ENCODE data around the gene GALNT7. TPM values are rescaled to one million over a fixed set of nuclear protein-coding genes. Genes with fewer than 3 reads are reported as not detected.

GALNT7 gene
- total RNA-seq, 1 experiment from 2014 or later, result 28.9 TPM

DNA sequence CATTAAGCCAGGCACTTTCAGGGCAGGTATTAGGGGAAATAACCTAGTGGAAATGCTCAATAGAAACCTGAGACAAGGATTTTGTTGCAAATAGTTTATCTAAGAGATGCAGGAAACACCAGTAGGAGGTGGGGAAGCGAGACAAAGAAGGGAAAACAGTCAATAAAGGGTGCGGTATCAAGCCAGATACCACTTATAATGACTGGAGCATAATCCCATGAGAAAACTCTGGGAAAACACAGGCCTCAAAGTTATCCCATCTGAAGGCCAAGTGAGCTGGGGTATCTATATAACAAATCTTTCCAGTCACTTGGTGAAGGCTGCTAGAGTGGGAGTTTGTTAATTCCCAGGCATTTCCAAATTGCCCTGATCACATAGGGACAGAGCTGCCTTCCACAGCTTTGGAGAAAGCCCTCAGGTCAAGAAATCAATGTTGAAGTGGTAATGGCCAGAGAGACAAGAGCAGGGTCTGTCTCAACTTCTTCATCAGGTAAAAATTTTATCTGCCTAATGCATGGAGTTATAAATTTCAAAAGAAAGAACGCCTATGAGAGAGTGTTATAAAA is 175.3 kb downstream of the GALNT7 start:
- no peak for DNase-seq
- no peaks in the 10 kb centered on the region for H3K27me3 ChIP-seq (ENCODE audit: low read length)
- no peak overlapping the region for H3K4me3 ChIP-seq (ENCODE audit: low read length)
- H2AFZ ChIP-seq (ENCODE audit: low read length), result no peak overlapping the region
- H3K4me1 ChIP-seq (ENCODE audit: low read length), result no peaks in the 10 kb centered on the region
- no peaks in the 10 kb centered on the region for H3K79me2 ChIP-seq (ENCODE audit: low read length)
- H3K36me3 ChIP-seq (ENCODE audit: insufficient read depth, low read length), result no peaks in the 10 kb centered on the region
- no peaks in the 10 kb centered on the region for H3K9me2 ChIP-seq (replicated peaks; ENCODE audit: insufficient read depth, low read length)
- no peaks in the 10 kb centered on the region for H4K20me1 ChIP-seq (ENCODE audit: insufficient read depth, low read depth, low read length)
- H3K9me3 ChIP-seq (ENCODE audit: low read length), result no peaks in the 10 kb centered on the region
- no peak overlapping the region for H3K4me2 ChIP-seq (ENCODE audit: low read depth, low read length, poor library complexity, severe bottlenecking)
- no peak overlapping the region for H3K27ac ChIP-seq (ENCODE audit: low read length)
- H3K9ac ChIP-seq (ENCODE audit: low read length), result no peak overlapping the region

DNA sequence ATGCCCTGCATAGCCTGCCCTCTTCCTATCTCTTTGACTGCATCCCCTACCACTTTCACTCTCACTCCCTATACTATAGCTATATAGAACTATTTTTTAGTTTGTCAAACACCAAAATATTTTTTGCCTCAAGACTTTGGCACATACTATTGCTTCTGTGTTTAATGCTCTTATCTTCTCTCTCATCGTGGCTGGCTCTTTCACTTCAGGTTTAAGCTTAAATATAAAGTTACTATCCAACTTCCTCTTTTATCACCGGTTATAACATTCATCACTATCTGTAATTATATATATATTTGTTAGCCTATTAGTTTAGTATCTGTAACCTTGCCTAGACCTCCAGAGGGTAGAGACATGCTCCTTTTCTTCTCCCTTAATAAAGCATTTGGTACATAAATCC is 177.0 kb downstream of the GALNT7 start:
- Histone ChIP-seq H3K27ac (ENCODE audit: low read length) (no peak overlapping the region), H3K4me2 (ENCODE audit: low read depth, low read length, poor library complexity, severe bottlenecking) (no peak overlapping the region), H3K9me2 (replicated peaks; ENCODE audit: insufficient read depth, low read length) (no peaks in the 10 kb centered on the region), H3K4me3 (ENCODE audit: low read length) (no peak overlapping the region), H3K9me3 (ENCODE audit: low read length) (no peaks in the 10 kb centered on the region), H3K9ac (ENCODE audit: low read length) (no peak overlapping the region), H3K36me3 (ENCODE audit: insufficient read depth, low read length) (no peaks in the 10 kb centered on the region), H4K20me1 (ENCODE audit: insufficient read depth, low read depth, low read length) (no peaks in the 10 kb centered on the region), H3K4me1 (ENCODE audit: low read length) (no peaks in the 10 kb centered on the region), H3K79me2 (ENCODE audit: low read length) (no peaks in the 10 kb centered on the region), H3K27me3 (ENCODE audit: low read length) (no peaks in the 10 kb centered on the region), H2AFZ (ENCODE audit: low read length) (no peak overlapping the region)
- DNase-seq, result no peak

DNA sequence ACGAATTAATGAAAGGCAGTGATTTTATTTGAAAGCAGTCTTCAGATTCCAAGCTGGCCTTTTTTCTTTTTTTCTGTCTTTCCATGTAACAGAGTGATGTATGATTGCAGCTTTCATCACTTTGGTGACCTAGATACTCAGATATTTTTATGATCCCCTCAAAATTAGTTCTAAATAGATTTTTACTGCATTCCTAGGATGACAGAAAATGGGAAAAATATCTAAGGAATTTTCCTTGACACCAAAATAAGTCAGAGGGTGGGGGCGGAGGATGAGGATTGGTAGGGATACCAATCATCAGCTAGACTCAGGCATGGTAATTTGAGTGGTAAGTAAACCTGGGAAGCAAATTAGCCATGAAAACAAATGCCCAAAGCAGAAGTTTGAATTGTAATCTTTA is 177.5 kb downstream of the GALNT7 start:
- DNase-seq, result no peak

DNA sequence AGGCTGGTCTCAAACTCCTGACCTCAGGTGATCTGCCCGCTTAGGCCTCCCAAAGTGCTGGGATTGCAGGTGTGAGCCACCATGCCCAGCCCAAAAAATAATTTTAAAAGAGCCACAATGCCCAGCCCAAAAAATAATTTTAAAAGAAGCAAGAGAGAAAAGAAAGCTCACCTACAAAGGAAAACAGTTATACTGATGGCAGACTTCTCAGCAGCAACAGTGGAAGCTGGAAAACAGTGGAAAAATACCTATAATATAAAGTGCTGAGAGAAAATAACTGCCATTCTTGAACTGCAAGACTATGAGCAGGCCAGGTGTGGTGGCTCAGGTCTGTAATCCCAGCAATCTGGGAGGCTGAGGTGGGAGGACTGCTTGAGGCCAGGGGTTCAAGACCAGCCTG is 178.9 kb downstream of the GALNT7 start:
- Histone ChIP-seq H3K27me3 (ENCODE audit: low read length) (no peaks in the 10 kb centered on the region), H3K36me3 (ENCODE audit: insufficient read depth, low read length) (no peaks in the 10 kb centered on the region), H2AFZ (ENCODE audit: low read length) (no peak overlapping the region), H3K27ac (ENCODE audit: low read length) (no peak overlapping the region), H3K9me2 (replicated peaks; ENCODE audit: insufficient read depth, low read length) (no peaks in the 10 kb centered on the region), H3K4me1 (ENCODE audit: low read length) (no peaks in the 10 kb centered on the region), H3K4me3 (ENCODE audit: low read length) (no peak overlapping the region), H3K9me3 (ENCODE audit: low read length) (no peaks in the 10 kb centered on the region), H3K9ac (ENCODE audit: low read length) (no peak overlapping the region), H3K4me2 (ENCODE audit: low read depth, low read length, poor library complexity, severe bottlenecking) (no peak overlapping the region), H4K20me1 (ENCODE audit: insufficient read depth, low read depth, low read length) (no peaks in the 10 kb centered on the region), H3K79me2 (ENCODE audit: low read length) (no peaks in the 10 kb centered on the region)
- DNase-seq, result no peak

More for the DNA sequence above, 177.5 kb downstream of the GALNT7 start:
- H3K79me2 ChIP-seq (ENCODE audit: low read length), result no peaks in the 10 kb centered on the region
- H3K27me3 ChIP-seq (ENCODE audit: low read length), result no peaks in the 10 kb centered on the region
- H3K9me2 ChIP-seq (replicated peaks; ENCODE audit: insufficient read depth, low read length), result no peaks in the 10 kb centered on the region
- no peaks in the 10 kb centered on the region for H3K36me3 ChIP-seq (ENCODE audit: insufficient read depth, low read length)
- no peaks in the 10 kb centered on the region for H3K4me1 ChIP-seq (ENCODE audit: low read length)
- no peak overlapping the region for H2AFZ ChIP-seq (ENCODE audit: low read length)
- no peak overlapping the region for H3K9ac ChIP-seq (ENCODE audit: low read length)
- no peaks in the 10 kb centered on the region for H4K20me1 ChIP-seq (ENCODE audit: insufficient read depth, low read depth, low read length)
- H3K9me3 ChIP-seq (ENCODE audit: low read length), result no peaks in the 10 kb centered on the region
- no peak overlapping the region for H3K4me2 ChIP-seq (ENCODE audit: low read depth, low read length, poor library complexity, severe bottlenecking)
- H3K27ac ChIP-seq (ENCODE audit: low read length), result no peak overlapping the region
- no peak overlapping the region for H3K4me3 ChIP-seq (ENCODE audit: low read length)

DNA sequence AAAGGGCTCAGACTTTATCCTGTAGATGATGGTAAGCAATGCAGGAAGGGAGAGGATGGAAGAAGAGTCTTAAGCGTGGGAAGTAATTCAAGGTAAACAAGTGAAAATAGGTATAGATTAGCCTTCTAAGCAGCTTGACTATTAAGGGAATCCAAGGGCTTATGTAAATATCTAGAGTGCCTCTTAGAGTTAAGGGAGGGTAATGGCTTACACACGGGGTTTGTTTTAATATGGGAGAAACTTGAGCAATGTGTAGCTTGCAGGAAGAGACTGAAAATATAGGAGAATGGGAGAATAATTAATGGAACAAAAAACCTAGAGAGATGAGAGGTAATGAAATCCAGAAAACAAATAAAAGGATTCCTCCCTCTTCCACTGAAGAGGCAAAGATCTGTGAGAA is 189.3 kb downstream of the GALNT7 start:
- H3K79me2 ChIP-seq (ENCODE audit: low read length), result no peaks in the 10 kb centered on the region
- no peak overlapping the region for H3K27ac ChIP-seq (ENCODE audit: low read length)
- no peak overlapping the region for H3K9ac ChIP-seq (ENCODE audit: low read length)
- no peaks in the 10 kb centered on the region for H3K9me2 ChIP-seq (replicated peaks; ENCODE audit: insufficient read depth, low read length)
- no peak overlapping the region for H3K4me2 ChIP-seq (ENCODE audit: low read depth, low read length, poor library complexity, severe bottlenecking)
- H4K20me1 ChIP-seq (ENCODE audit: insufficient read depth, low read depth, low read length), result no peaks in the 10 kb centered on the region
- no peak overlapping the region for H3K4me3 ChIP-seq (ENCODE audit: low read length)
- DNase-seq, result no peak
- H3K27me3 ChIP-seq (ENCODE audit: low read length), result no peaks in the 10 kb centered on the region
- no peak overlapping the region for H2AFZ ChIP-seq (ENCODE audit: low read length)
- H3K36me3 ChIP-seq (ENCODE audit: insufficient read depth, low read length), result no peaks in the 10 kb centered on the region
- H3K9me3 ChIP-seq (ENCODE audit: low read length), result no peaks in the 10 kb centered on the region
- peaks cover 6% of the 10 kb centered on the region for H3K4me1 ChIP-seq (ENCODE audit: low read length)

DNA sequence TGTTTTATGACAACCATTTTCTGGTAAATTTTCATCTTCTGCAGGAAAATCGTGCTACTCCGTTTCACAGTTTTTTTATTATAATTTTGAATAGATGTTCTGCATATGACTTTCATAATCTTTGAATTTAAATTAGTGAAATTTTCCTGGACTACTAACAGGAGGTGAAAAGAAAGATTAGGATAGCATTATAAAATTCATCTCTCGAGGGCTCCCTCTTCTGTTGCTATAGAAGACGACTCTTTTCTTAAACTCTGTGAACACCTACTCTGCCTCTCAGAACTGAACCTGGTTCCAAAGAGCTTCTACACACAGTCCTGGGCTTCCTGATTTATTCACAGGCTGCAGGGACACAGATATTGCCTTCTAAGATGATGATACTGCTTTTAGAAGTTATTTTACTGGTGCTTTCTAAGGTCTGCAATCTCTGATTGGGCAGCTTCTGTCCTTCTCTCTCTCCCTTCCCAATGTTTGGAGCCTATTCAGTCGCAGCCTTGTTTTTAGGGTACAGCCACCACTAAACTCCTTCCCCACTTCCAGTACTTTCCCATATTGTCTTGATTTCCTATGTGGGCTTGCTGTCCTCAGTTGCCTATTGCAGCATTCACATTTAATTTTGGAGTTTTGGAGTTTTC is 192.1 kb downstream of the GALNT7 start:
- Histone ChIP-seq H3K79me2 (ENCODE audit: low read length) (no peaks in the 10 kb centered on the region), H3K36me3 (ENCODE audit: insufficient read depth, low read length) (no peaks in the 10 kb centered on the region), H4K20me1 (ENCODE audit: insufficient read depth, low read depth, low read length) (no peaks in the 10 kb centered on the region), H3K9me2 (replicated peaks; ENCODE audit: insufficient read depth, low read length) (no peaks in the 10 kb centered on the region), H3K4me1 (ENCODE audit: low read length) (peaks cover 6% of the 10 kb centered on the region), H3K4me3 (ENCODE audit: low read length) (no peak overlapping the region), H2AFZ (ENCODE audit: low read length) (no peak overlapping the region), H3K9me3 (ENCODE audit: low read length) (no peaks in the 10 kb centered on the region), H3K27ac (ENCODE audit: low read length) (no peak overlapping the region), H3K27me3 (ENCODE audit: low read length) (no peaks in the 10 kb centered on the region), H3K9ac (ENCODE audit: low read length) (no peak overlapping the region), H3K4me2 (ENCODE audit: low read depth, low read length, poor library complexity, severe bottlenecking) (no peak overlapping the region)
- DNase-seq, result no peak

- Histone ChIP-seq H4K20me1 (ENCODE audit: insufficient read depth, low read depth, low read length) (no peaks in the 10 kb centered on the region), H3K79me2 (ENCODE audit: low read length) (no peaks in the 10 kb centered on the region), H3K9me2 (replicated peaks; ENCODE audit: insufficient read depth, low read length) (no peaks in the 10 kb centered on the region), H2AFZ (ENCODE audit: low read length) (no peak overlapping the region), H3K4me3 (ENCODE audit: low read length) (no peak overlapping the region), H3K27ac (ENCODE audit: low read length) (no peak overlapping the region), H3K27me3 (ENCODE audit: low read length) (no peaks in the 10 kb centered on the region), H3K4me1 (ENCODE audit: low read length) (peaks cover 6% of the 10 kb centered on the region), H3K36me3 (ENCODE audit: insufficient read depth, low read length) (no peaks in the 10 kb centered on the region), H3K9me3 (ENCODE audit: low read length) (no peaks in the 10 kb centered on the region), H3K9ac (ENCODE audit: low read length) (no peak overlapping the region), H3K4me2 (ENCODE audit: low read depth, low read length, poor library complexity, severe bottlenecking) (no peak overlapping the region)
- no peak for DNase-seq
These were observed 194.1 kb downstream of the GALNT7 start for GRCh38 chr4:173362666-173363065.

DNA sequence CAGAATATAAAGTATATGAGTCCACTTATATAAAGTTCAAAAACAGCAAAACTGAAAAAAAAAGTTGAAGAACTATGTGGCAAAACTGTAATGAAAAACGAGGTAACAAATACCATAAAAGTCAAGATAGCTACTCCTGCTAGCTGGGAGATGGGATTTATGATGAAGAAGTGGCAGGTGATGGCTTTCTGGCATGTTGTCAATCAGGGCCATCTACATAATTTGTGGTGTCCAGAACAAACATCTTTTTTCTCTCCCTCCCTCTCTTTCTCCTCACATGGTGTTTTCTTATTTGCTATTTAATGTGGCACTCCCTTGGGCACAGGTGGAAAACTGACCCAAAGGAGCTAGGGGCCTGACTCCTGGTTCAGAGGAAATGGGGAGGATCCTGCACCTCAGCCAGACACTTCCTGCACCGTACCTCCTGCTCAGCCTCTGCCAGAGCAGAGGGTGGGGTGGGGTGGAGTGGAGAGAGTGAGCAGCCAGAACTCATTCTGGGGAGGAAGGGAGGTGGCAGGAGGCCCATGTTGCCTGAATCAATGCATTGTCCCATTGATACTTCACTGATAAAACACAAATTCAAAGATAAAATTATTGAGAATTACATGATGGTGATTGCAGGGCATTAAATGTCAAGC is 196.9 kb downstream of the GALNT7 start:
- H4K20me1 ChIP-seq (ENCODE audit: insufficient read depth, low read depth, low read length), result no peaks in the 10 kb centered on the region
- H3K4me1 ChIP-seq (ENCODE audit: low read length), result peaks cover 10% of the 10 kb centered on the region
- no peak overlapping the region for H3K27ac ChIP-seq (ENCODE audit: low read length)
- H3K9me2 ChIP-seq (replicated peaks; ENCODE audit: insufficient read depth, low read length), result no peaks in the 10 kb centered on the region
- H2AFZ ChIP-seq (ENCODE audit: low read length), result no peak overlapping the region
- H3K27me3 ChIP-seq (ENCODE audit: low read length), result no peaks in the 10 kb centered on the region
- H3K79me2 ChIP-seq (ENCODE audit: low read length), result no peaks in the 10 kb centered on the region
- H3K9me3 ChIP-seq (ENCODE audit: low read length), result no peaks in the 10 kb centered on the region
- no peak overlapping the region for H3K4me2 ChIP-seq (ENCODE audit: low read depth, low read length, poor library complexity, severe bottlenecking)
- no peaks in the 10 kb centered on the region for H3K36me3 ChIP-seq (ENCODE audit: insufficient read depth, low read length)
- H3K4me3 ChIP-seq (ENCODE audit: low read length), result no peak overlapping the region
- no peak overlapping the region for H3K9ac ChIP-seq (ENCODE audit: low read length)
- DNase-seq, result no peak

Data from Karpas-422 (cell line).